Measurements from ENCODE around the gene MYOD1.

MYOD1 gene

DNA sequence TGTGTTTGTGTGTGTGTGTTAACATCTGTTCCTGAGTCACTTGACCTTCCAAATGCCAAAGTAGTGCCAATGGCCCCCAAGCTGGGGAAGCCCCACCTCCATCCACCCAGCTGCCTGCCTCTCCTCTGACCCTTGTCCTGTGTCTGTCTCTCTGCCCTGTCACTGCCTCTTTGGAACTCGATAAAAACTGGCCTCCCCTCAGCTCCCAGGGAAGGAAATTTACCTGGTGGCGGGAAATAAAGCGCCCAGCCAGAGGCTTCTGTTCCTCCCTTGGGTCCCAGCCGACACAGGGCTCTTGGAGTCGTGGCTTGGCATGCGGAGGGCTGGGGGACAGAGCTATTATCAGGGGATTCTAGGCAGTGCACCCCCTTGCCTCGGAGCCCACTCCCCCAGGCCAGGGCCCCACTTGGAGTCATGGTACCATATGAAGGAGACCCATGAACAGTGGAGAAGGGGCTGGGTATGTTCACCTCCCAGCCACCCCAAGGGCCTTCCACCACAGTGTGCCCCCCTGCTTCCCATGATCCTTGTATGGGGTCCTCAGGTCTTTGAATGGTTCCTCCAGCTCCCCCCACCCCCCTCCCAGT is 21.4 kb downstream of the MYOD1 start:
- TF ChIP-seq, protein P1, sequence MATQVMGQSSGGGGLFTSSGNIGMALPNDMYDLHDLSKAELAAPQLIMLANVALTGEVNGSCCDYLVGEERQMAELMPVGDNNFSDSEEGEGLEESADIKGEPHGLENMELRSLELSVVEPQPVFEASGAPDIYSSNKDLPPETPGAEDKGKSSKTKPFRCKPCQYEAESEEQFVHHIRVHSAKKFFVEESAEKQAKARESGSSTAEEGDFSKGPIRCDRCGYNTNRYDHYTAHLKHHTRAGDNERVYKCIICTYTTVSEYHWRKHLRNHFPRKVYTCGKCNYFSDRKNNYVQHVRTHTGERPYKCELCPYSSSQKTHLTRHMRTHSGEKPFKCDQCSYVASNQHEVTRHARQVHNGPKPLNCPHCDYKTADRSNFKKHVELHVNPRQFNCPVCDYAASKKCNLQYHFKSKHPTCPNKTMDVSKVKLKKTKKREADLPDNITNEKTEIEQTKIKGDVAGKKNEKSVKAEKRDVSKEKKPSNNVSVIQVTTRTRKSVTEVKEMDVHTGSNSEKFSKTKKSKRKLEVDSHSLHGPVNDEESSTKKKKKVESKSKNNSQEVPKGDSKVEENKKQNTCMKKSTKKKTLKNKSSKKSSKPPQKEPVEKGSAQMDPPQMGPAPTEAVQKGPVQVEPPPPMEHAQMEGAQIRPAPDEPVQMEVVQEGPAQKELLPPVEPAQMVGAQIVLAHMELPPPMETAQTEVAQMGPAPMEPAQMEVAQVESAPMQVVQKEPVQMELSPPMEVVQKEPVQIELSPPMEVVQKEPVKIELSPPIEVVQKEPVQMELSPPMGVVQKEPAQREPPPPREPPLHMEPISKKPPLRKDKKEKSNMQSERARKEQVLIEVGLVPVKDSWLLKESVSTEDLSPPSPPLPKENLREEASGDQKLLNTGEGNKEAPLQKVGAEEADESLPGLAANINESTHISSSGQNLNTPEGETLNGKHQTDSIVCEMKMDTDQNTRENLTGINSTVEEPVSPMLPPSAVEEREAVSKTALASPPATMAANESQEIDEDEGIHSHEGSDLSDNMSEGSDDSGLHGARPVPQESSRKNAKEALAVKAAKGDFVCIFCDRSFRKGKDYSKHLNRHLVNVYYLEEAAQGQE (IDR thresholded peaks at IDR 0.05; ENCODE audit: insufficient read depth in 1 of 2, low read depth in 2 of 2, low read length in 2 of 2): no peak
- TF ChIP-seq SIN3A (IDR thresholded peaks at IDR 0.05; ENCODE audit: borderline replicate concordance, insufficient read depth, low read length) (no peak), TAF1 (IDR thresholded peaks at IDR 0.05; ENCODE audit: borderline replicate concordance, insufficient read depth, low read length) (no peak), FOXP2 (optimal IDR thresholded peaks at IDR 0.05; ENCODE audit: borderline replicate concordance, extremely low read depth, extremely low read length, insufficient read depth) (no peak), POLR2AphosphoS5 (IDR thresholded peaks at IDR 0.05; ENCODE audit: low read depth, low read length) (no peak)

DNA sequence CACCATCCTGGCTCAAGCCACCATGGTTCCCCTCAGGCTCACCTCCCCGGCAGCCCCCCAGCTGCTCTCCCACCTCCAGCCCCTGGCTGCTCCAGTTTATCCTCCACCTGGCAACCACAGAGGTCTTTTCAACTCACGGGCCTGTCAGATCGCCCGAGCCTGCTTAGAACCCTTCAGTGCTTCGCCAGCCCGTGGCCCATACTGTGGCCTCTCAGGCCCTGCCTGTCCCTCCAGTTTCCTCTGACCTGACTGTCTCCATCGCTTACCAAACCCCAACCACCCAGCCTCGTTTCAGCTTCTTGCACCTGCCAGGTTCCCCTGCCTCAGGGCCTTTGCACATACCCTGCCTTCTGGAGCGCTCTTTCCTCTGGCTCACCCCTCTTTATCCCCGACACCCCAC is 22.1 kb downstream of the MYOD1 start:
- TF ChIP-seq TAF1 (IDR thresholded peaks at IDR 0.05; ENCODE audit: borderline replicate concordance, insufficient read depth, low read length) (no peak), FOXP2 (optimal IDR thresholded peaks at IDR 0.05; ENCODE audit: borderline replicate concordance, extremely low read depth, extremely low read length, insufficient read depth) (no peak), SIN3A (IDR thresholded peaks at IDR 0.05; ENCODE audit: borderline replicate concordance, insufficient read depth, low read length) (no peak), POLR2AphosphoS5 (IDR thresholded peaks at IDR 0.05; ENCODE audit: low read depth, low read length) (no peak)
- TF ChIP-seq, protein P1 (IDR thresholded peaks at IDR 0.05; ENCODE audit: insufficient read depth in 1 of 2, low read depth in 2 of 2, low read length in 2 of 2): no peak

DNA sequence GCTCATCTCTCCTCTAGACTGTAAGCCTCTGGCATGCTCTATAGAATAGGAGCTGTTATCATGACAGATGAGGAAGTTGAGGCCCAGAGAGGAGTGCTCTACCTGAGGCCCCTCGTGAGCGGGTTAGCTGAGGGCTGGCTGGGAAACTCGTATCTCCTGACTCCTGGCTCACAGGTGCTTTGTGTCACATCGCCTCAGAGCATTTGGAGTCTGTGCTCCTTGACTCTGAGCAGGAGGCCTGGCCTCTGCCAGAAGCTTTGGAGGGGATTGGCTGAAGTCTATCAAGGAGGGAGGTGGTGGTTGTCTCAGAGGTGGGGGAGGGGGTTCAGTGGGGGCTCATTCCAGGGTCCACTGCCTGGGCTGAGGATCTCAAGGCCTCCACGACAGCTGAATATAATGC is 22.6 kb downstream of the MYOD1 start:
- TF ChIP-seq, protein P1 (IDR thresholded peaks at IDR 0.05; ENCODE audit: insufficient read depth in 1 of 2, low read depth in 2 of 2, low read length in 2 of 2): no peak
- TF ChIP-seq FOXP2 (optimal IDR thresholded peaks at IDR 0.05; ENCODE audit: borderline replicate concordance, extremely low read depth, extremely low read length, insufficient read depth) (no peak), POLR2AphosphoS5 (IDR thresholded peaks at IDR 0.05; ENCODE audit: low read depth, low read length) (no peak), TAF1 (IDR thresholded peaks at IDR 0.05; ENCODE audit: borderline replicate concordance, insufficient read depth, low read length) (no peak), SIN3A (IDR thresholded peaks at IDR 0.05; ENCODE audit: borderline replicate concordance, insufficient read depth, low read length) (no peak)

DNA sequence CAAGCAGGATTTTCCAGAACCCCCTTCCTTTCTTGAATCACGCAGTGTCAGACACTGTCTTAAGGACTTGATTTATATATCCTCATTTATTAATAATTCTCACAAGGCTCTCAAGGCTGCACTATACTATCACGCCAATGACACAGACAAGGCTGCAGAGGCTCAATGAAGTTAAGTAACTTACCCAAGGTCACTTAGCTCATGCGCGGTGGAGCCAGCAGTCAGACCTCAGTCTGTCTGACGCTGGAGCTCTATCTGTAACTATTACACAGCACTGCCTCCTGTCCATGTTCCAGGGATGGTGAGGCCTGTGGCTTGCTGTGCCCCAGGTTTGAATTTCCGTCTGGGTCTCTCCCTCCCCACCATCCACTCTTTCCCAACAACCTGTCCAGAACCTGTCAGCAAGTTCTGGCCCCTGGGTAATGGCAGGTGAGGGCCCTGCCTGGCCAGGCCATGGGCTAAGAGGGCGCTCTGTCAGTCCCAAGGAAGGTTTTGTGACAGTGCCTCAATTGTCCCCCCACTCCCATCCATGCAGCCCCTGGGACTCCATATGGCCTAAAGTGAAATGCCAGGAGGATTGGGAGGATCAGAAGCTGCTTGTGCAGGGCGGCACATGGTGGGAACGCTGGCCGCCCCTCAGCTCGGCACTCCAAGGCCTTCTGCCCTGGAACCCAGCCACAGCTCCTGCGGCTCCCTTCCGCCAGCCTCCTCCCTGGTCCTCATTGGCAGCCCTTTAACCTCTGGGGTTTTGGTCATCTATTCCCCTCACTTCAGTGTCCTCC is 23.8 kb downstream of the MYOD1 start:
- TF ChIP-seq SIN3A (IDR thresholded peaks at IDR 0.05; ENCODE audit: borderline replicate concordance, insufficient read depth, low read length): no peak
- TF ChIP-seq TAF1 (IDR thresholded peaks at IDR 0.05; ENCODE audit: borderline replicate concordance, insufficient read depth, low read length): no peak
- TF ChIP-seq FOXP2 (optimal IDR thresholded peaks at IDR 0.05; ENCODE audit: borderline replicate concordance, extremely low read depth, extremely low read length, insufficient read depth): no peak
- TF ChIP-seq, protein P1 (IDR thresholded peaks at IDR 0.05; ENCODE audit: insufficient read depth in 1 of 2, low read depth in 2 of 2, low read length in 2 of 2): no peak
- TF ChIP-seq POLR2AphosphoS5 (IDR thresholded peaks at IDR 0.05; ENCODE audit: low read depth, low read length): no peak

Measured in PFSK-1 (cell line).